GM18517 (cell line): ENCODE results near the gene NXPE1.
A peak's percentile ranks its signal among the peaks of the same experiment; 100 is the strongest.
"Not testable (repeated sequence)": the region's sequence is repeated elsewhere in the genome, so short reads cannot be mapped to it uniquely, and the experiment has no call there.

Source experiments
- ATAC-seq: cut with Tn5 transposase; IDR thresholded peaks from one replicate; pipeline ENCODE4 v1.9.1; 2021; ENCODE audit warnings: mild to moderate bottlenecking, moderate library complexity; ENCODE audit not compliant: unreplicated experiment

NXPE1 gene

GRCh38 chr11:114559425-114560310 lies at the start of gene NXPE1:
TSS of gene NXPE1 (minus strand) at chr11:114559881. CDS start at chr11:114551201, 8,680 bp downstream.
- no peak for ATAC-seq

- no peak for ATAC-seq
These were observed 49.7 kb upstream of the NXPE1 start for GRCh38 chr11:114609429-114609828.

- not testable (repeated sequence) for ATAC-seq
These were observed 48.9 kb upstream of the NXPE1 start for GRCh38 chr11:114608605-114609004.

DNA sequence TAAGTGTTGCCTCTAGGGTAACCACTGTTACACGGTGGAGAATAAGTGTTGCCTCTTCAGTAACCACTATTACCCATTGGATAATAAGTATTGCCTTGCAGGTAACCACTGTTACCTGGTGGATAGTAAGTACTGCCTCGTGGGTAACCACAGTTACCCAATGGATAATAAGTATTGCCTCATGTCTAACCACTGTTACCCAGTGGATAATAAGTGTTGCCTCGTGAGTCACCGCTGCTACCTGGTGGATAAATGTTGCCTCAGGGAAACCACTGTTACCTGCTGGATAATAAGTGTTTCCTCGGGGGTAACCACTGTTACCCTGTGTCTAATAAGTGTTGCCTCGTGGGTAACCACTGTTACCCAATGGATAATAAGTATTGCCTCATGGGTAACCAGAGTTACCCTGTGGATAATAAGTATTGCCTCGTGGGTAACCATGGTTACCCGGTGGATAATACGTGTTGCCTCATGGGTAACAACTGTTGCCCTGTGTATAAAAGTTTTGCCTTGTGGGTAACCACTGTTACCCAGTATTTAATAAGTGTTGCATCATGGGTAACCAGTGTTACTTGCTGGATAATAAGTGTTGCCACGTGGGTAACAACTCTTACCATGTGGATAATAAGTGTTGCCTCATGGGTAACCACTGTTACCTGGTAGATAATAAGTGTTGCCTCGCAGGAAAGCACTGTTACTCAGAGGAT lies 48.2 kb upstream of the NXPE1 start:
- peak; percentile 34 for ATAC-seq

DNA sequence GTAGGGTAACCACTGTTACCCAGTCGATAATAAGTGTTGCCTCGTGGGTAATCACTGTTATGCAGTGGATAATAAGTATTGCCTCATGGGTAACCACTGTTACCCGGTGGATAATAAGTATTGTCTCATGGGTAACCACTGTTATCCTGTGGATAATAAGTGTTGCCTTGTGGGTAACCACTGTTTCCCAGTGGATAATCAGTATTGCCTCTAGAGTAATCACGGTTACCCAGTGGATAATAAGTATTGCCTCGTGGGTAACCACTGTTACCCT lies 47.1 kb upstream of the NXPE1 start:
- ATAC-seq: not testable (repeated sequence)

DNA sequence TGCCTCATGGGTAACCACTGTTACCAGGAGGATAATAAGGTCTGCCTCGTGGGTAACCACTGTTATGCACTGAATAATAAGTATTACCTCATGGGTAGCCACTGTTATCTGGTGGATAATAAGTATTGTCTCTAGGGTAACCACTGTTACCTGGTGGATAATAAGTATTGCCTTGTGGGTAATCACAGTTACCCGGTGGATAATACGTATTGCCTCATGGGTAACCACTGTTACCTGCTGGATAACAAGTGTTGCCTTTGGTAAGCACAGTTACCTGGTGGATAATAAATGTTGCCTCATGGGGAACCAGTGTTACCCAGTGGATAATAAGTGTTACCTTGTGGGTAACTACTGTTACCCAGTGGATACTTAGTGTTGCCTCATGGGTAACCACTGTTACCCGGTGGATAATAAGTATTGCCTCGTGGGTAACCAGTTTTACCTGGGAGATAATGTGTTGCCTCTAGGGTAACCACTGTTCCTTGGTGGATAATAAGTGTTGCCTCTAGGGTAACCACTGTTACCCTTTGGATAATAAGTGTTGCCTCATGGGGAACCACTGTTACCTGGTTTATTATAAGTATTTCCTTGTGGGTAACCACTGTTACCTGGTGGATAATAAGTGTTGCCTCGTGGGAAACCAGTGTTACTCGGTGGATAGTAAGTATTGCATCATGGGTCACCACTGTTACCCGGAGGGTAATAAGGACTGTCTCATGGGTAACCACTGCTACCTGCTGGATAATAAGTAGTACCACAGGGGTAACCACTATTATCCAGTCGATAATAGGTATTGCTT lies 46.5 kb upstream of the NXPE1 start:
- no peak for ATAC-seq

DNA sequence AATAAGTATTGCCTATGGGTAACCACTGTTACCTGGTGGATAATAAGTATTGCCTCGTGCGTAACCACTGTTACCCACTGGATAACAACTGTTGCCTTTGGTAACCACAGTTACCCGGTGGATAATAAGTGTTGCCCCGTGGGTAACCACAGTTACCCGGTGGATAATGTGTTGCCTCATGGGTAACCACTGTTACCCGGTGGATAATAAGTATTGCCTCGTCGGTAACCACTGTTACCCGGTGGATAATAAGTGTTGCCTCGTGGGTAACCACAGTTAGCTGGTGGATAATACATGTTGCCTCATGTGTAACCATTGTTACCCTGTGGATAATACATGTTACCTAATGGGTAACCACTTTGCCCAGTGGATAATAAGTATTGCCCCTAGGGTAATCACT lies 45.7 kb upstream of the NXPE1 start:
- no peak for ATAC-seq

- ATAC-seq: no peak
These were observed 45.2 kb upstream of the NXPE1 start for GRCh38 chr11:114604886-114605285.

GRCh38 chr11:114604179-114604813 lies 44.6 kb upstream of the NXPE1 start:
- ATAC-seq: no peak

- not testable (repeated sequence) for ATAC-seq
These were observed 43.5 kb upstream of the NXPE1 start for GRCh38 chr11:114603151-114603550.

- ATAC-seq: no peak
These were observed 38.8 kb upstream of the NXPE1 start for GRCh38 chr11:114598461-114598860.

- no peak for ATAC-seq
These were observed 36.7 kb upstream of the NXPE1 start for GRCh38 chr11:114596175-114596919.

DNA sequence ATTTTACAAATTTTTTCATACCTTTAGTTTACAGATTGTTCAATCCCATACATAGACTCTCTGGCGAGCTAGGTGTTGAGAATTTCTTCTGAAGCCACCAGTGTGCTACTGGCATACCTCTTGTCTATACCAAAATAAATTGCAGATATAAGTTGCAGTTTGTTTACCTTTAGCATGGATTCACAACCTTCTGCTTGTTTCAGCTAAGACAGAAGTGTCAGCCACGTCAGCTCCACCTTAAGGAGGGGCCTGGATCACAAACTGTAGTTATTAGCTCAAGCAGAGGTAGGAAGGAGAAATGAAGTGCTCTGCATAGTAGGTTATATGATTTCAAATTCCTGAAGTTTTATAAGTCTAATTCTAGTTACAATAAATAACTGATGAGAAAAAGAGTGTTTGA lies 35.9 kb upstream of the NXPE1 start, which contains the start of gene NXPE4:
Gene NXPE4, minus strand, starts transcription at position 216 of the 400 bp plus-strand sequence. CDS start 1,027 bp downstream, outside the sequence.
- no peak for ATAC-seq

- no peak for ATAC-seq
These were observed 35.0 kb upstream of the NXPE1 start for GRCh38 chr11:114594703-114595102.

- no peak for ATAC-seq
These were observed 27.8 kb upstream of the NXPE1 start for GRCh38 chr11:114587398-114587953.

GRCh38 chr11:114586797-114587196 lies 27.1 kb upstream of the NXPE1 start:
- ATAC-seq: no peak

DNA sequence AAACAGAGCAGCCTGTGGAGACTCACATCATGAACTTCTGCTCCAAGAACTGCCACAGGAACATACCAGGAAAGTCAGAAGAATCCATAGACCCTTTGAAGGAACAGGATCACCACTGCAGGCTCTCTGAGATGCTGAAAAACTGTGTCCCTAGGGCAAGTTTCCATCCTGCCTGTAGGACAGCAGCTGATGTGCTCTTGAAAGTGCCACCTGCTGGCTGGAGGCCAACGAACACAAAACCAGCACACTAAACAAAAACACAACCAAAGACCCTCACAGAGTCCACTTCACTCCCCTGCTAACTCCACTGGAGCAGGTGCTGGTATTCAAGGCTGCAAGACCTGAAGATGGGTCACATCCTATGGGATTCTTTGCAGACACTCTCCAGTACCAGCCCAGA lies 12.0 kb upstream of the NXPE1 start:
- ATAC-seq: no peak

DNA sequence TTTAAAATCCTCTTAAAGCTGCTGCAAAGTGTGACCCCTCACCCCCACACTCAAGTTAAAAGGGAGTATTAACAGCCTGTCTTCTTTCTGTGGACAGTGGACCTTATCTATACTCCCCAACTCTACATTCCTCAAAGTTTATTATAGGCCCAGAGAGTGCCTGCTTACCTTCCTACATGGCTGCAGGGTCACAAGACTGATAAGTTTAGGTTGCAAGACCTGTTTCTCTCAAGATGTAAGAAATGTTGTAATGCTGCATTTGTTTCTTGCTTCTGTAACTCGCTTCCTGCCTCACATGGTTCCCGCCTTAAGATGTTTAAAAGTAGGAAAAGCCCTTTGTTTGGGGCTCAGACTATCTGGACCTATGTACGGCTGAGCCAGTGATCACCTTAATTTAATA lies 10.1 kb upstream of the NXPE1 start:
- ATAC-seq: no peak

DNA sequence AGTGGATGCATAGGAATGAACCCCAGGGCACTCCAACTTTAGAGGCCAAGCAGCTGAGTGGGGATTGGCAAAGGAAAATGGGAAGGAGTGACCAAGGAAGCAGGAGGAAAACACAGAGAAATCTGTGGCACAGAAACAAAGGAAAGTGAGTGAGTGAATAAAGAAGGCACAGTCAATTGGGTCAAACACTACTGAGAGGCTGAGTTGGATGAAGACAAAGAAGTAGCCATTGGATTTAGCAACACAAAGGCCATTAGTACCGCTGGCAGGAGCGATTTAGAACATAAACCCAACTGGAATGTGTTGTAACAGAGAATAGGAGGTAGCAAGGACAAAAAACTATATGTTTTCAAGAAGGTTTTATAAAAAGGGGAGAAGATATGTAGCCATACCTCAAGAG lies 6.6 kb upstream of the NXPE1 start:
- no peak for ATAC-seq

DNA sequence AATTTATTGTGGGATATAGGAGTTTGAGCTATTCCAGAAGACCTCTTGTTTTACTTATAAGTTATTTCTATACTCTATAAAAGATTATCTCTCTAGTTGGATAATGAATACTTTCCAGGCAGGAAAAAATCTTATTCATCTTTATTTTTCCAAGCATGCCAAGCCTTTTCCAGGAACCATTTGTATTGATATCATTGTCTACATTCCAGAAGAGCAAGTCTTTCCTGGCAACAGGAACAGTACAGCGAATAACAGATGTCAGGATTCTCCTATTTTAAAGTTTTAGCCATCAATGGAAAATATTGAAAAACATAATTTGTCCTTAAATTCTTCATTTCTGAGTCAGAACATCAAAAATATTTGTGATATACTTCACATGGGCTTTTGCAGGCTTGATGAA lies 5.2 kb upstream of the NXPE1 start:
- ATAC-seq: no peak
